ENCODE data around the gene UBE2K. TPM values are rescaled to one million over a fixed set of nuclear protein-coding genes. Genes with fewer than 3 reads are reported as not detected.

Gene UBE2K
- total RNA-seq, 1 experiment from 2014 or later = 126 TPM

DNA sequence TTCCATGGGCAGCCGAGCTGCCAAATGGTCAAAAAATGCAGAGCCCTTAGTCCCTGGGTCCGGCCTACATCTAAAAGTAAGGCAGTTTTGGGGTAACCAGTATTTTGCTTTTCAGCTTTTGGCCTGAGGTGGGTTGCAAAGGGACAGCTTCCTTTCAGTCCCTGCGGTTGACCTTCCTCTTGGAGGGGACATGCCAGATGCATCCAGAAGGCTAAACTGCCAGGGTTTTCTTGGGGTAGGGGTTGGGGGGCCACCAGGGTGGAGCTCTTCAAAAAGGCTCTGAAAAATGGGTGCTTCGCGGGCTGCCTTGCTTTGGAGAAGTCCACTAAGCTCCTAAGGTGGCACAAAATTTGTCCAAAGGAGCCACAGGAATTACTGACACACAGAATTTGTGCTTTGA is 120.7 kb downstream of the UBE2K start (continued):
- TF ChIP-seq, protein P1, sequence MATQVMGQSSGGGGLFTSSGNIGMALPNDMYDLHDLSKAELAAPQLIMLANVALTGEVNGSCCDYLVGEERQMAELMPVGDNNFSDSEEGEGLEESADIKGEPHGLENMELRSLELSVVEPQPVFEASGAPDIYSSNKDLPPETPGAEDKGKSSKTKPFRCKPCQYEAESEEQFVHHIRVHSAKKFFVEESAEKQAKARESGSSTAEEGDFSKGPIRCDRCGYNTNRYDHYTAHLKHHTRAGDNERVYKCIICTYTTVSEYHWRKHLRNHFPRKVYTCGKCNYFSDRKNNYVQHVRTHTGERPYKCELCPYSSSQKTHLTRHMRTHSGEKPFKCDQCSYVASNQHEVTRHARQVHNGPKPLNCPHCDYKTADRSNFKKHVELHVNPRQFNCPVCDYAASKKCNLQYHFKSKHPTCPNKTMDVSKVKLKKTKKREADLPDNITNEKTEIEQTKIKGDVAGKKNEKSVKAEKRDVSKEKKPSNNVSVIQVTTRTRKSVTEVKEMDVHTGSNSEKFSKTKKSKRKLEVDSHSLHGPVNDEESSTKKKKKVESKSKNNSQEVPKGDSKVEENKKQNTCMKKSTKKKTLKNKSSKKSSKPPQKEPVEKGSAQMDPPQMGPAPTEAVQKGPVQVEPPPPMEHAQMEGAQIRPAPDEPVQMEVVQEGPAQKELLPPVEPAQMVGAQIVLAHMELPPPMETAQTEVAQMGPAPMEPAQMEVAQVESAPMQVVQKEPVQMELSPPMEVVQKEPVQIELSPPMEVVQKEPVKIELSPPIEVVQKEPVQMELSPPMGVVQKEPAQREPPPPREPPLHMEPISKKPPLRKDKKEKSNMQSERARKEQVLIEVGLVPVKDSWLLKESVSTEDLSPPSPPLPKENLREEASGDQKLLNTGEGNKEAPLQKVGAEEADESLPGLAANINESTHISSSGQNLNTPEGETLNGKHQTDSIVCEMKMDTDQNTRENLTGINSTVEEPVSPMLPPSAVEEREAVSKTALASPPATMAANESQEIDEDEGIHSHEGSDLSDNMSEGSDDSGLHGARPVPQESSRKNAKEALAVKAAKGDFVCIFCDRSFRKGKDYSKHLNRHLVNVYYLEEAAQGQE (IDR thresholded peaks at IDR 0.05; ENCODE audit: low read depth) = no peak
- TF ChIP-seq CBX3 (IDR thresholded peaks at IDR 0.05; ENCODE audit: low read depth) = no peak

DNA sequence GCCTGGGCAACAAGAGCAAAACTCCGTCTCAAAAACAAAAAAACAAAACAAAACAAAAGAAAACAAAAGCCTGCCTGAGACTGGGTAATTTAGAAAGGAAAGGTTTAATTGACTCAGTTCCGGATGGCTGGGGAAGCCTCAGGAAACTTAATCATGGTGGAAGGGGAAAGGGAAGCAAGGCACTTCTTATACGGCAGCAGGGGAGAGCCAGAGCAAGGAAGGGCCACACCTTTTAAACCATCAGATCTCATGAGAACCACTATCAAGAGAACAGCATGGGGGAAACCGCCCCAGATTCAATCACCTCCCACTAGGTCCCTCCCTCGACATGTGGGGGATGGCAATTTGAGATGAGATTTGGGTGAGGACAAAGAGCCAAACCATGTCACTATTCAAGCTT is 122.2 kb downstream of the UBE2K start:
- Histone ChIP-seq H3K9me3 (ENCODE audit: control insufficient read depth in 1 of 2, insufficient read depth in 1 of 2, low read depth in 1 of 2, low read length in 2 of 2) (no peaks in the 10 kb centered on the region), H3K4me3 (replicated peaks in 1 of 2; ENCODE audit: low read depth in 1 of 2, low read length in 2 of 2) (no peak overlapping the region), H2AFZ (ENCODE audit: low read depth, low read length, poor library complexity, severe bottlenecking) (no peak overlapping the region), H3K27ac (ENCODE audit: low read depth, low read length) (no peak overlapping the region), H3K36me3 (ENCODE audit: control insufficient read depth in 1 of 2, insufficient read depth in 2 of 2, low read length in 2 of 2) (peaks cover 3 to 8% of the 10 kb centered on the region in 2 experiments; a peak in 2 of 4 replicates), H4K20me1 (ENCODE audit: insufficient read depth) (0 out of 2 replicates have a peak, but pooled peaks cover 4% of the 10 kb centered on the region), H3K4me2 (ENCODE audit: low read length) (no peak overlapping the region), H3K9me2 (ENCODE audit: insufficient read depth) (no peaks in the 10 kb centered on the region), H3K79me2 (ENCODE audit: insufficient read depth, low read length) (0 out of 2 replicates have a peak, but pooled peaks cover 3% of the 10 kb centered on the region), H3K27me3 (ENCODE audit: insufficient read depth, low read length) (no peaks in the 10 kb centered on the region), H3K4me1 (ENCODE audit: control insufficient read depth in 1 of 2, insufficient read depth in 2 of 2, low read length in 2 of 2) (peaks cover 12 to 21% of the 10 kb centered on the region in 2 experiments), H3K9ac (ENCODE audit: low read length) (no peak overlapping the region)
- ChIA-PET RAD21 (ENCODE audit: low non-redundant PET in 1 of 2, low total read pairs in 2 of 2, uncharacterized antibody in 2 of 2, unreplicated experiment in 2 of 2) (no interaction called here), POLR2A (no interaction called here), CTCF (no interaction called here)
- no TSS peak for BruUV-seq (replicated peaks)
- ATAC-seq (no peak), DNase-seq (ENCODE audit: low read depth, low spot score) (no peak)
- intact Hi-C loops (cut with micrococcal nuclease) = no loop called here
- TF ChIP-seq EZH2phosphoT487 (IDR thresholded peaks at IDR 0.05; ENCODE audit: borderline replicate concordance) (no peak), YY1 (IDR thresholded peaks at IDR 0.05; ENCODE audit: extremely low read depth, insufficient replicate concordance, low read depth, low read length) (no peak)
- TF ChIP-seq, protein P2, sequence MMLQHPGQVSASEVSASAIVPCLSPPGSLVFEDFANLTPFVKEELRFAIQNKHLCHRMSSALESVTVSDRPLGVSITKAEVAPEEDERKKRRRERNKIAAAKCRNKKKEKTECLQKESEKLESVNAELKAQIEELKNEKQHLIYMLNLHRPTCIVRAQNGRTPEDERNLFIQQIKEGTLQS (IDR thresholded peaks at IDR 0.05) = no peak
- TF ChIP-seq, protein P3, sequence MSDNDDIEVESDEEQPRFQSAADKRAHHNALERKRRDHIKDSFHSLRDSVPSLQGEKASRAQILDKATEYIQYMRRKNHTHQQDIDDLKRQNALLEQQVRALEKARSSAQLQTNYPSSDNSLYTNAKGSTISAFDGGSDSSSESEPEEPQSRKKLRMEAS (IDR thresholded peaks at IDR 0.05) = no peak
